HCT116 (cell line): ENCODE data around the gene BICRAL. TPM values are rescaled to one million over a fixed set of nuclear protein-coding genes. Genes with fewer than 3 reads are reported as not detected.

Experiments
- ATAC-seq: fragments of 200-7000 bp; cut with Tn5 transposase; 2 replicates; pipeline ENCODE4 v1.9.1; 2020; ENCODE audit warnings: mild to moderate bottlenecking, moderate library complexity
- BruUV-seq: library from RNA; stranded (reverse); fragments of 400-500 nt; replicated peaks from 2 replicates; lab custom pipeline; 2021; lab: Mats Ljungman, UMichigan
- CTCF ChIA-PET: fragments of 300-600 bp; sonication (Branson Sonifier 250); formaldehyde crosslinking; loops from one replicate; lab custom pipeline; 2021; ENCODE audit warnings: antibody characterized with exemption; lab: Charles Lee
- POLR2A ChIA-PET: fragments of 300-600, 350-600 bp; sonication (Branson Sonifier 250); formaldehyde crosslinking; loops from one replicate; lab custom pipeline; 2021; ENCODE audit warnings: antibody characterized with exemption; lab: Charles Lee
- RAD21 ChIA-PET, 2 experiments: fragments of 300-600 bp; sonication (Branson Sonifier 250); formaldehyde crosslinking; loops; one replicate each; lab custom pipeline; 2023; ENCODE audit warnings: low total read pairs in 2 of 2; ENCODE audit not compliant: uncharacterized antibody in 2 of 2, unreplicated experiment in 2 of 2, low non-redundant PET in 1 of 2; lab: Charles Lee
- DNase-seq: peaks from one replicate; pipeline ENCODE4 v3.0.0-alpha.2; 2010; ENCODE audit warnings: low read depth, low spot score
- H2AFZ ChIP-seq: fragments of 200-600 bp; shearing (Covaris generic), sonication (generic); 2 replicates; pipeline ENCODE4 v1.6.1; 2017; ENCODE audit warnings: low read depth, mixed run types, mixed read lengths, antibody characterized with exemption, low read length; ENCODE audit not compliant: poor library complexity, severe bottlenecking
- H3K27ac ChIP-seq: 2 replicates; pipeline ENCODE4 v1.5.1; 2012; ENCODE audit warnings: low read depth, low read length
- H3K27me3 ChIP-seq: fragments of 200-600 bp; sonication (generic); 2 replicates; pipeline ENCODE4 v1.6.1; 2016; ENCODE audit warnings: mixed run types, low read length, mixed read lengths; ENCODE audit not compliant: insufficient read depth
- H3K36me3 ChIP-seq, 2 experiments: fragments of 200-500 bp in 1 of 2; fragments of 200-600 bp in 1 of 2; sonication (Bioruptor generic) in 1 of 2; sonication (generic) in 1 of 2; 2 replicates each; pipeline versions ENCODE4 v1.5.1 to v1.6.1; 2014 to 2016; ENCODE audit warnings: low read length in 2 of 2, inconsistent platforms in 1 of 2, mixed read lengths in 1 of 2, mixed run types in 1 of 2; ENCODE audit not compliant: insufficient read depth in 2 of 2, control insufficient read depth in 1 of 2
- H3K4me1 ChIP-seq, 2 experiments: fragments of 200-600 bp in 1 of 2; sonication (generic) in 1 of 2; 2 replicates each; pipeline versions ENCODE4 v1.5.1 to v1.6.1; 2012 to 2017; ENCODE audit warnings: low read length in 2 of 2, inconsistent platforms in 1 of 2, mild to moderate bottlenecking in 1 of 2, mixed read lengths in 1 of 2, mixed run types in 1 of 2, moderate library complexity in 1 of 2; ENCODE audit not compliant: insufficient read depth in 2 of 2, control insufficient read depth in 1 of 2
- H3K4me2 ChIP-seq: fragments of 200-600 bp; sonication (generic); 2 replicates; pipeline ENCODE4 v1.6.1; 2017; ENCODE audit warnings: mixed run types, low read length, mixed read lengths
- H3K4me3 ChIP-seq, 2 experiments: fragments of 200-600 bp in 1 of 2; sonication (generic) in 1 of 2; replicated peaks in 1 of 2; 2 replicates each; pipeline ENCODE4 v1.5.1; 2011 to 2016; ENCODE audit warnings: low read length in 2 of 2, control low read depth in 1 of 2, low read depth in 1 of 2, mild to moderate bottlenecking in 1 of 2, mixed read lengths in 1 of 2, mixed run types in 1 of 2
- H3K79me2 ChIP-seq: fragments of 200-600 bp; sonication (generic); 2 replicates; pipeline ENCODE4 v1.6.1; 2017; ENCODE audit warnings: mild to moderate bottlenecking, mixed run types, low read length, moderate library complexity, mixed read lengths; ENCODE audit not compliant: insufficient read depth
- H3K9ac ChIP-seq: fragments of 200-600 bp; sonication (generic); 2 replicates; pipeline ENCODE4 v1.6.1; 2016; ENCODE audit warnings: low read length, mixed read lengths
- H3K9me2 ChIP-seq: fragments of 200-600 bp; sonication (generic), shearing (Covaris generic); 2 replicates; pipeline ENCODE4 v1.6.1; 2017; ENCODE audit warnings: mixed run types, mild to moderate bottlenecking, moderate library complexity; ENCODE audit not compliant: insufficient read depth
- H3K9me3 ChIP-seq, 2 experiments: fragments of 200-500 bp in 1 of 2; fragments of 200-600 bp in 1 of 2; sonication (Bioruptor generic) in 1 of 2; sonication (generic) in 1 of 2; 2 replicates each; pipeline ENCODE4 v1.6.1; 2014 to 2017; ENCODE audit warnings: low read length in 2 of 2, mixed read lengths in 2 of 2, inconsistent platforms in 1 of 2, low read depth in 1 of 2, mild to moderate bottlenecking in 1 of 2, mixed run types in 1 of 2, moderate library complexity in 1 of 2; ENCODE audit not compliant: control insufficient read depth in 1 of 2, insufficient read depth in 1 of 2
- H4K20me1 ChIP-seq: fragments of 200-600 bp; sonication (generic), shearing (Covaris generic); 2 replicates; pipeline ENCODE4 v1.6.1; 2017; ENCODE audit warnings: mixed run types, mild to moderate bottlenecking, moderate library complexity; ENCODE audit not compliant: insufficient read depth
- CEBPB ChIP-seq: IDR thresholded peaks from 2 replicates; pipeline ENCODE4 v1.6.1; 2012; ENCODE audit warnings: low read depth
- CTCF ChIP-seq, 3 experiments: fragments of 200-600 bp in 1 of 3; sonication (generic) in 1 of 3; IDR thresholded peaks in 2 of 3; conservative IDR thresholded peaks in 1 of 3; 2 replicates each; pipeline ENCODE4 v1.5.1; 2012 to 2017; ENCODE audit warnings: low read depth in 2 of 3, low read length in 2 of 3, antibody characterized with exemption in 1 of 3, borderline replicate concordance in 1 of 3, control low read depth in 1 of 3, mild to moderate bottlenecking in 1 of 3, mixed read lengths in 1 of 3, mixed run types in 1 of 3, moderate library complexity in 1 of 3; ENCODE audit not compliant: insufficient read depth in 1 of 3
- EGR1 ChIP-seq: IDR thresholded peaks from 2 replicates; pipeline ENCODE4 v1.6.1; 2012; ENCODE audit warnings: low read depth
- EZH2phosphoT487 ChIP-seq: fragments of 200-600 bp; IDR thresholded peaks from 2 replicates; pipeline ENCODE4 v1.6.1; 2018; ENCODE audit warnings: antibody characterized with exemption, borderline replicate concordance
- FOSL1 ChIP-seq: IDR thresholded peaks from 2 replicates; pipeline ENCODE4 v1.6.1; 2012; ENCODE audit warnings: low read depth
- JUND ChIP-seq: IDR thresholded peaks from 2 replicates; pipeline ENCODE4 v1.6.1; 2012
- POLR2A ChIP-seq: IDR thresholded peaks from 2 replicates; pipeline ENCODE4 v1.7.0; 2011; ENCODE audit warnings: borderline replicate concordance; ENCODE audit not compliant: insufficient read depth, insufficient read length; ENCODE audit errors: extremely low read depth
- RAD21 ChIP-seq: IDR thresholded peaks from 2 replicates; pipeline ENCODE4 v1.6.1; 2012; ENCODE audit warnings: low read depth, mild to moderate bottlenecking
- SIN3A ChIP-seq: IDR thresholded peaks from 2 replicates; pipeline ENCODE4 v1.6.1; 2012; ENCODE audit warnings: low read depth
- SP1 ChIP-seq: IDR thresholded peaks from 2 replicates; pipeline ENCODE4 v1.6.1; 2012; ENCODE audit warnings: low read depth
- TCF7L2 ChIP-seq: IDR thresholded peaks from 2 replicates; pipeline ENCODE4 v1.7.0; 2011; ENCODE audit warnings: borderline replicate concordance, inconsistent platforms; ENCODE audit not compliant: insufficient read depth, insufficient read length; ENCODE audit errors: extremely low read depth
- YY1 ChIP-seq: IDR thresholded peaks from 2 replicates; pipeline ENCODE4 v1.6.1; 2011; ENCODE audit warnings: low read length, low read depth, moderate library complexity, mild to moderate bottlenecking; ENCODE audit not compliant: insufficient replicate concordance; ENCODE audit errors: extremely low read depth
- intact Hi-C: fragments of 100-400 bp; cut with micrococcal nuclease; formaldehyde crosslinking; loops from 2 replicates; pipeline ENCODE4 v1.10.0; 2022
- total RNA-seq: library from RNA; stranded (reverse); gene quantifications from one replicate; pipeline ENCODE4 v1.2.1, GENCODE V29; 2021; ENCODE audit not compliant: unreplicated experiment
- TF ChIP-seq, protein P1 (sequence below): IDR thresholded peaks from 2 replicates; pipeline ENCODE4 v1.6.1; 2011; ENCODE audit warnings: mild to moderate bottlenecking, low read length, moderate library complexity; ENCODE audit not compliant: insufficient replicate concordance; ENCODE audit errors: extremely low read depth

The BICRAL gene
- total RNA-seq, 1 experiment from 2014 or later: 14.9 TPM

- ATAC-seq: no peak
- BruUV-seq: no TSS peak
- CTCF ChIA-PET: interaction anchor here (0.7 to 1.1 kb wide), 2 partner anchors 10 to 1866 kb away, joined by 4 read pairs; no protein-coding TSS in a partner anchor
Observed at GRCh38 chr6:42817907-42818306, 36.1 kb downstream of the BICRAL start.

More at GRCh38 chr6:42817907-42818306, 36.1 kb downstream of the BICRAL start:
- ChIA-PET POLR2A (no interaction called here), RAD21 (interaction anchor here in 1 of 2 experiments (0.6 to 0.7 kb wide), 2 partner anchors 13 to 30 kb away, joined by 8 read pairs; no protein-coding TSS in a partner anchor)
- no peak overlapping the region for H3K4me2 ChIP-seq
- intact Hi-C loops: no loop called here
- no peaks in the 10 kb centered on the region for H3K4me1 ChIP-seq
- H3K9me3 ChIP-seq: no peaks in the 10 kb centered on the region
- no peak overlapping the region for H3K27ac ChIP-seq
- H3K36me3 ChIP-seq: peaks cover 0 to 4% of the 10 kb centered on the region in 2 experiments; a peak in 1 of 4 replicates
- H3K9ac ChIP-seq: no peak overlapping the region
- no peaks in the 10 kb centered on the region for H3K79me2 ChIP-seq
- DNase-seq: no peak
- no peaks in the 10 kb centered on the region for H3K27me3 ChIP-seq
- no peaks in the 10 kb centered on the region for H3K9me2 ChIP-seq
- H2AFZ ChIP-seq: no peak overlapping the region
- no peaks in the 10 kb centered on the region for H4K20me1 ChIP-seq
- TF ChIP-seq CEBPB (no peak), JUND (no peak), POLR2A (no peak), FOSL1 (no peak), SIN3A (no peak), TCF7L2 (no peak), EGR1 (no peak), RAD21 (no peak), CTCF (IDR thresholded peaks at IDR 0.05 in 2 of 3, conservative IDR thresholded peaks at IDR 0.05 in 1 of 3; ENCODE audit: borderline replicate concordance in 1 of 3, insufficient read depth in 1 of 3, low read depth in 2 of 3, low read length in 2 of 3) (no peak), SP1 (no peak), YY1 (no peak), EZH2phosphoT487 (no peak)
- TF ChIP-seq, protein P1, sequence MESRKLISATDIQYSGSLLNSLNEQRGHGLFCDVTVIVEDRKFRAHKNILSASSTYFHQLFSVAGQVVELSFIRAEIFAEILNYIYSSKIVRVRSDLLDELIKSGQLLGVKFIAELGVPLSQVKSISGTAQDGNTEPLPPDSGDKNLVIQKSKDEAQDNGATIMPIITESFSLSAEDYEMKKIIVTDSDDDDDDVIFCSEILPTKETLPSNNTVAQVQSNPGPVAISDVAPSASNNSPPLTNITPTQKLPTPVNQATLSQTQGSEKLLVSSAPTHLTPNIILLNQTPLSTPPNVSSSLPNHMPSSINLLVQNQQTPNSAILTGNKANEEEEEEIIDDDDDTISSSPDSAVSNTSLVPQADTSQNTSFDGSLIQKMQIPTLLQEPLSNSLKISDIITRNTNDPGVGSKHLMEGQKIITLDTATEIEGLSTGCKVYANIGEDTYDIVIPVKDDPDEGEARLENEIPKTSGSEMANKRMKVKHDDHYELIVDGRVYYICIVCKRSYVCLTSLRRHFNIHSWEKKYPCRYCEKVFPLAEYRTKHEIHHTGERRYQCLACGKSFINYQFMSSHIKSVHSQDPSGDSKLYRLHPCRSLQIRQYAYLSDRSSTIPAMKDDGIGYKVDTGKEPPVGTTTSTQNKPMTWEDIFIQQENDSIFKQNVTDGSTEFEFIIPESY: no peak
- H3K4me3 ChIP-seq: no peak overlapping the region
